ENCODE data around the gene SLC5A9.

- TF ChIP-seq JUN (IDR thresholded peaks at IDR 0.05) (no peak), CHD4 (IDR thresholded peaks at IDR 0.05; ENCODE audit: borderline replicate concordance) (no peak), KDM1A (IDR thresholded peaks at IDR 0.05; ENCODE audit: low read depth) (no peak), SMC3 (IDR thresholded peaks at IDR 0.05) (no peak), SREBF2 (IDR thresholded peaks at IDR 0.05) (no peak), NPAS2 (CRISPR knock-in tag; IDR thresholded peaks at IDR 0.05; ENCODE audit: borderline replicate concordance) (no peak), RFX5 (IDR thresholded peaks at IDR 0.05) (no peak), MAFK (IDR thresholded peaks at IDR 0.05; ENCODE audit: partially characterized antibody) (no peak), MYC (IDR thresholded peaks at IDR 0.05; ENCODE audit: borderline replicate concordance, low read length) (no peak), NR3C1 (IDR thresholded peaks at IDR 0.05) (no peak)
- TF ChIP-seq, protein P1, sequence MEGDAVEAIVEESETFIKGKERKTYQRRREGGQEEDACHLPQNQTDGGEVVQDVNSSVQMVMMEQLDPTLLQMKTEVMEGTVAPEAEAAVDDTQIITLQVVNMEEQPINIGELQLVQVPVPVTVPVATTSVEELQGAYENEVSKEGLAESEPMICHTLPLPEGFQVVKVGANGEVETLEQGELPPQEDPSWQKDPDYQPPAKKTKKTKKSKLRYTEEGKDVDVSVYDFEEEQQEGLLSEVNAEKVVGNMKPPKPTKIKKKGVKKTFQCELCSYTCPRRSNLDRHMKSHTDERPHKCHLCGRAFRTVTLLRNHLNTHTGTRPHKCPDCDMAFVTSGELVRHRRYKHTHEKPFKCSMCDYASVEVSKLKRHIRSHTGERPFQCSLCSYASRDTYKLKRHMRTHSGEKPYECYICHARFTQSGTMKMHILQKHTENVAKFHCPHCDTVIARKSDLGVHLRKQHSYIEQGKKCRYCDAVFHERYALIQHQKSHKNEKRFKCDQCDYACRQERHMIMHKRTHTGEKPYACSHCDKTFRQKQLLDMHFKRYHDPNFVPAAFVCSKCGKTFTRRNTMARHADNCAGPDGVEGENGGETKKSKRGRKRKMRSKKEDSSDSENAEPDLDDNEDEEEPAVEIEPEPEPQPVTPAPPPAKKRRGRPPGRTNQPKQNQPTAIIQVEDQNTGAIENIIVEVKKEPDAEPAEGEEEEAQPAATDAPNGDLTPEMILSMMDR (IDR thresholded peaks at IDR 0.05) = no peak
Measured at GRCh38 chr1:48263041-48263440, 40.5 kb downstream of the SLC5A9 start.

All from A549 (cell line).